ENCODE results near the gene PGS1.
"Not testable (repeated sequence)": the region's sequence is repeated elsewhere in the genome, so short reads cannot be mapped to it uniquely, and the experiment has no call there.

PGS1 gene

GRCh38 chr17:78378225-78379130 lies at the start of gene PGS1:
Gene PGS1, plus strand, starts transcription at chr17:78378649. Its CDS starts 17 bp downstream, at chr17:78378666.
- peak; percentile 60 for DNase-seq (ENCODE audit: low read depth)

- DNase-seq (ENCODE audit: low read depth): no peak
Observed at GRCh38 chr17:78329263-78330059, 49.0 kb upstream of the PGS1 start.

GRCh38 chr17:78330570-78331224 lies 47.8 kb upstream of the PGS1 start:
- DNase-seq (ENCODE audit: low read depth): no peak

GRCh38 chr17:78331355-78331754 lies 47.1 kb upstream of the PGS1 start:
- not testable (repeated sequence) for DNase-seq (ENCODE audit: low read depth)

- DNase-seq (ENCODE audit: low read depth): no peak
Observed at GRCh38 chr17:78332991-78333390, 45.5 kb upstream of the PGS1 start.

- no peak for DNase-seq (ENCODE audit: low read depth)
Observed at GRCh38 chr17:78335209-78335608, 43.2 kb upstream of the PGS1 start.

- DNase-seq (ENCODE audit: low read depth): no peak
Observed at GRCh38 chr17:78337244-78338109, 41.0 kb upstream of the PGS1 start.

GRCh38 chr17:78338486-78339259 lies 39.8 kb upstream of the PGS1 start:
- no peak for DNase-seq (ENCODE audit: low read depth)

GRCh38 chr17:78340183-78340955 lies 38.1 kb upstream of the PGS1 start:
- no peak for DNase-seq (ENCODE audit: low read depth)

GRCh38 chr17:78341559-78342448 lies 36.6 kb upstream of the PGS1 start:
- DNase-seq (ENCODE audit: low read depth): no peak

- no peak for DNase-seq (ENCODE audit: low read depth)
Observed at GRCh38 chr17:78342449-78343186, 35.8 kb upstream of the PGS1 start.

- no peak for DNase-seq (ENCODE audit: low read depth)
Observed at GRCh38 chr17:78343187-78343542, 35.3 kb upstream of the PGS1 start.

GRCh38 chr17:78343543-78344201 lies 34.8 kb upstream of the PGS1 start:
- DNase-seq (ENCODE audit: low read depth): peak; percentile 72

- no peak for DNase-seq (ENCODE audit: low read depth)
Observed at GRCh38 chr17:78344666-78345065, 33.8 kb upstream of the PGS1 start.

GRCh38 chr17:78345172-78345571 lies 33.3 kb upstream of the PGS1 start:
- DNase-seq (ENCODE audit: low read depth): no peak

- DNase-seq (ENCODE audit: low read depth): no peak
Observed at GRCh38 chr17:78345791-78346494, 32.5 kb upstream of the PGS1 start.

- DNase-seq (ENCODE audit: low read depth): no peak
Observed at GRCh38 chr17:78346605-78347250, 31.7 kb upstream of the PGS1 start.

All from T-helper 22 cell (primary cell).